GM23248 (cell line): ENCODE measurements around the gene TCTN3.

Experiments used
- EZH2 ChIP-seq: fragments of 200-600 bp; sonication (generic); IDR thresholded peaks from 2 replicates; pipeline ENCODE4 v1.6.1; 2018; ENCODE audit warnings: antibody characterized with exemption, mild to moderate bottlenecking; ENCODE audit not compliant: insufficient read depth, poor library complexity, severe bottlenecking
- EZH2phosphoT487 ChIP-seq: fragments of 200-600 bp; sonication (generic); IDR thresholded peaks from 2 replicates; pipeline ENCODE4 v1.6.1; 2018; ENCODE audit warnings: antibody characterized with exemption, moderate library complexity, mild to moderate bottlenecking, low read depth; ENCODE audit not compliant: insufficient read depth

GRCh38 chr10:95683966-95684365, 9.8 kb downstream of the TCTN3 start:
- no peak for TF ChIP-seq EZH2
- no peak for TF ChIP-seq EZH2phosphoT487
